ENCODE measurements around the gene SPOCK2.

SPOCK2 gene

DNA sequence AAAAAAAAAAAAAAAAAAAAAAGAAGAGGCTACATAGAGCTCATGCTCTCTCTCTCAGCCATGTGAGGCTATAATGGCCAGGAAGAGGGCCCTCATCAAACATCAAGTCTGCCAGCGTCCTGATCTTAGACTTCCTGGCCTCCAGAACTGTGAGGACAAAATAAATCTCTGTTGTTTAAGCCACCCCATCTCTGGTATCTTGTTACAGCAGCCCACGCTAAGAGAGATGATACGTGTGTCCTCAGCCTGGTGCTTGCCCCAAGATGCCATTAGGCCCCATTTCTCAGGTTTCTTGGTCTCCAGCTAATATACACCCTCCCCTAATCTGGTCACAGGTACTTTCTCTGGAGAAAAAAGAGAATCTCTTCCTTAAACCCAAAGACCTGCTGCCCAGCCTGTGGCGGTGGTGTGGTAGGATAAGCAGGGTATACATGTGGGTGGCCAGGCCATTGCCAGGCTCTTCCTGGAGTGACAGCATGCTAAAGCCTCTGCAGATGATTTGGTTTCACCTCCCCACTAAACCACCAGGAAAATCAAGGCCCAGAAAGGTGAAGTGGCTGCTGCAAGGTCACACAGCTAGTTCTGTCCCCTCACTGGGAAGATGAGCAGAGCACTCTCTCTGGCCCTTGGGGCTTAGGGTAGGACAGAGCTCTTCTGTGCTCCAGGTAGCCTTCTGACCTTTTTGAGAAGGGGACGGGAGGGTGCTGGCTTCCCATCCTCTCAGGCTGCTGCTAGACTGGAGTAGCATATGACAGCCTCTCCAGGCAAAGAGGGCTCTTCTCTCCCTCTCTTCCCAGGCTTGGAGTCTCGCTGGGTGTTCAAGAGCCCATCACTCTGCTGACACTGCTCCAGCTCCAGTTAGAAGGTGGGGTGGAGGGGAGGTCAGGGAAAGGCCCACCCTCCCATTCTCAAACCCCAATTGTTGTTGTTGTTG is 5.2 kb downstream of the SPOCK2 start:
- Histone ChIP-seq H3K36me3 (ENCODE audit: control insufficient read depth, insufficient read depth, low read length) (no peaks in the 10 kb centered on the region), H3K27ac (ENCODE audit: low read depth, low read length) (no peak overlapping the region), H3K27me3 (ENCODE audit: control insufficient read depth, insufficient read depth, low read length) (peaks cover 2% of the 10 kb centered on the region), H3K9ac (ENCODE audit: low read length) (no peak overlapping the region), H3K4me1 (ENCODE audit: control insufficient read depth, insufficient read depth, low read length) (no peaks in the 10 kb centered on the region), H3K4me3 (ENCODE audit: low read length) (no peak overlapping the region)

DNA sequence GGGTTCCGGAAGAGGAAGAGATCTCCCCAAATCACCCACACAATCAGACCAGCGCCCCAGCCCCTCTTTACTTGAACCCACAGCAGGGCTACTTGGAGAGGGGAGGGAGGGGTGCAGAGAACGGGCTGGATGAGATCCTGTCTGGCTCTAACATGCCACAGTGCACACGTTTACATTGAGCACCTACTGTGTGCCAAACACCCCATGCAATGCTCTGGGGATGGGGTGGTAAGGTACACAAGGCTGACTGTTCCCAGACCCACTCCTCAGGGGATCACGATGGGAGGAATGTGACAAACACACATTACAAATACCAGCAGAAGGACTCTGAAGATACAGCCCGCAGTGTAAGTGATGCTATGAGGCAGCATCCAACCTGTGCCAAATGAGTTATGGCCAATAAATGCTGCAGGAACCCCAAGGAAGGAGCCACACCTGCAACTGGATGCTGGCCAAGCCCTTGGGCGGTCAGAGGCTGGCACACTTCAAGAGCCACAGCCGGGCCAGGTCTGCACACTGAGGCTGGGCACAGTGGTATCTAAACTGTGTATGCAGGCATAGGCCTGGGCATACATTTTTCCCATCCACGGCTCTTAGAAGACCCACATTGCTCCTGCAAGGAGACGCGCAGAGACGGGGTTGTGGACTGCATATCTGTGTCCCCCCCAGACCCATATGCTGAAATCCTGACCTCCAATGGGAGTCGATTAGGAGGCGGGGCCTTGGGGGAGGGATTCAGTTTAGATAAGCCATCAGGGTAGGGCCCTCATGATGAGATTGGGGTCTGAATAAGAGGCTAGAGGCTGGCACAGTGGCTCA is 6.4 kb downstream of the SPOCK2 start:
- no peaks in the 10 kb centered on the region for H3K36me3 ChIP-seq (ENCODE audit: control insufficient read depth, insufficient read depth, low read length)
- no peaks in the 10 kb centered on the region for H3K27me3 ChIP-seq (ENCODE audit: control insufficient read depth, insufficient read depth, low read length)
- no peak overlapping the region for H3K4me3 ChIP-seq (ENCODE audit: low read length)
- no peak overlapping the region for H3K9ac ChIP-seq (ENCODE audit: low read length)
- H3K4me1 ChIP-seq (ENCODE audit: control insufficient read depth, insufficient read depth, low read length): no peaks in the 10 kb centered on the region
- no peak overlapping the region for H3K27ac ChIP-seq (ENCODE audit: low read depth, low read length)

DNA sequence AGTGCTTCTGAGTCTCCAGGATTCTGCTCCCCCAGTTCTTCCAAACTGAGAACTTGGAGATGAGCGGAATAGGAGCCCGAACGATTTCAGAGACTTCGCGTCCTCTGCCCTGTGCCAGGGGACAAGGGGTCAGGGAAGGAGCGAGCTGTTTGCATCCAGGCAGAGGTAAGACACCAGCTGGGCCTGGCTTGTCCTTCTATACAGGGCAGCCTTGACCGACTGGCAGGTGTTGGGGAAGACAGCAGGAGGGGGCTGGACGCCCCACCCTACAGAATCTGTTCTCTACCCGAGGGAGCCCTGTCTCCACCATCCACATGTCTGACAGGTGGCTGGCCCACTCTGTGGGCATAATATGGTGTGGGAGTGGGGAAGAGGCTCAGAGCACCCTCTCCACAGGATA is 7.1 kb downstream of the SPOCK2 start:
- H3K4me1 ChIP-seq (ENCODE audit: control insufficient read depth, insufficient read depth, low read length): no peaks in the 10 kb centered on the region
- H3K4me3 ChIP-seq (ENCODE audit: low read length): no peak overlapping the region
- no peak overlapping the region for H3K27ac ChIP-seq (ENCODE audit: low read depth, low read length)
- no peaks in the 10 kb centered on the region for H3K27me3 ChIP-seq (ENCODE audit: control insufficient read depth, insufficient read depth, low read length)
- no peak overlapping the region for H3K9ac ChIP-seq (ENCODE audit: low read length)
- no peaks in the 10 kb centered on the region for H3K36me3 ChIP-seq (ENCODE audit: control insufficient read depth, insufficient read depth, low read length)

DNA sequence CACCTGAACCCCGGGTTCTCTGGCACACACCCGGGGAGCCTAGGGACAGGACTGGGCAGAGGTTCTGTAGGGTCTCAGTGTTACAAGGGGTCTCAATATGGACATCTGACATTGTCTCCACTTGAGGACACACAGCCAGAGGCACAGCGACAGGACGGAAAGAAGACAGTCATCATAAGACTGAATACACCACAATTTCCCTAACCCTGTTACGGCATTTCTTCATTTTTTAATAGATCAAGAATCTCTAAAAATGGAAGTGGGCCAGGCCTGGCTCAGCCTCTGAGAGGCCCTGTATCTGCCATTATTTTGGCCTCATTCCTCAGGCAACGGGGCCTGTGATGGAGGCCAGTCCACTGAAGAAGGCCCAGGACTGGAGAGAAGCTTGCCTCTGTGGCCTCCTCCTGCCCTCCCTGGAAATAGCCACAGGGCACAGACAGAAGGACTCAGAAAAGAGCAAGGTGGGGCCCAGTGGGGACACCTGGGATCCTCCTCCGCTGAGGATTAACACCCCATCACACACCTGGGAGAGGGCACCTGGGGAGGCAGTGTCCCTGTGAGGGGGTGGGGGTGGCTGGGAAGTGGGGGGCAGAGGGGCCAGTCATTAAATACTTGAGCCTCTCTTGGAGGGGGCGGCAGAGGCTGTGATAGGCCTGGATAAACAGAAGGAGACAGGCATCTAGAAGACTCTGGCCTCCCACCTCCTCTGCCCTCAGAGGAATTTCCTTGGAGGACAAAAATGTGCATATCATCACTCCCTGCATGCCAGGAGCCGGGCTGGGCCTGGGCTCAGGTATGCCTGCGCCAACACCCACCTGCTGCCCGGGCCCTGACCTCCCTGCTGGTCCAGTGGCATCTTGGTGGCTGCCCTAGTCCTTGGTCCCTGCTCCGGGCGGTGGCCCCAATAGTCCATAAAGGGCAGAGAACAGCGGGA is 8.0 kb downstream of the SPOCK2 start:
- Histone ChIP-seq H3K4me1 (ENCODE audit: control insufficient read depth, insufficient read depth, low read length) (no peaks in the 10 kb centered on the region), H3K27me3 (ENCODE audit: control insufficient read depth, insufficient read depth, low read length) (no peaks in the 10 kb centered on the region), H3K36me3 (ENCODE audit: control insufficient read depth, insufficient read depth, low read length) (no peaks in the 10 kb centered on the region), H3K27ac (ENCODE audit: low read depth, low read length) (no peak overlapping the region), H3K9ac (ENCODE audit: low read length) (no peak overlapping the region), H3K4me3 (ENCODE audit: low read length) (no peak overlapping the region)

DNA sequence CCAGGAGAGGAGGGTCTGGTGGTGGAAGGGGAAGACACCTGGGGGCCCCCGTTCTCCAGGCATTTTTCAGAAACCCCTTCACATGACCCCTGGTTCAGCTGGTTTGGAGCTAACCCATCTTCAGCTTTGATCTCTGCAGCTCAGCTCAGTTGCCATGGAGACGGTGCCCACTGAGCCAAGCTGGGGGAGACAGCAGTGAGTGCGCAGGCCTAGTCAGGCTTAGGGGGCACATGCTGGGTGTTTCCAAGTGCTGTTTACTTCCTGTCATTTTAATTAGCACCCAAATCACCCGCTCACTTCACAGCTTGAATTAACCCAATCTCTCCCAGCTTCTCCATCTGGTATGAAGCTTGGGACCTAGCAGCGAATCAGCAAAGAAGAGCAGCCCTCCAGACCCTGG is 9.0 kb downstream of the SPOCK2 start:
- H3K27me3 ChIP-seq (ENCODE audit: control insufficient read depth, insufficient read depth, low read length): no peaks in the 10 kb centered on the region
- H3K27ac ChIP-seq (ENCODE audit: low read depth, low read length): no peak overlapping the region
- no peaks in the 10 kb centered on the region for H3K4me1 ChIP-seq (ENCODE audit: control insufficient read depth, insufficient read depth, low read length)
- H3K4me3 ChIP-seq (ENCODE audit: low read length): no peak overlapping the region
- no peak overlapping the region for H3K9ac ChIP-seq (ENCODE audit: low read length)
- H3K36me3 ChIP-seq (ENCODE audit: control insufficient read depth, insufficient read depth, low read length): no peaks in the 10 kb centered on the region

- H3K36me3 ChIP-seq (ENCODE audit: control insufficient read depth, insufficient read depth, low read length): no peaks in the 10 kb centered on the region
- H3K27me3 ChIP-seq (ENCODE audit: control insufficient read depth, insufficient read depth, low read length): no peaks in the 10 kb centered on the region
- H3K9ac ChIP-seq (ENCODE audit: low read length): no peak overlapping the region
- H3K27ac ChIP-seq (ENCODE audit: low read depth, low read length): no peak overlapping the region
- no peak overlapping the region for H3K4me3 ChIP-seq (ENCODE audit: low read length)
- no peaks in the 10 kb centered on the region for H3K4me1 ChIP-seq (ENCODE audit: control insufficient read depth, insufficient read depth, low read length)
These were observed 10.9 kb downstream of the SPOCK2 start for GRCh38 chr10:72077275-72077990.

GRCh38 chr10:72076756-72077155 is 11.6 kb downstream of the SPOCK2 start:
- Histone ChIP-seq H3K4me3 (ENCODE audit: low read length) (no peak overlapping the region), H3K27me3 (ENCODE audit: control insufficient read depth, insufficient read depth, low read length) (no peaks in the 10 kb centered on the region), H3K9ac (ENCODE audit: low read length) (no peak overlapping the region), H3K4me1 (ENCODE audit: control insufficient read depth, insufficient read depth, low read length) (no peaks in the 10 kb centered on the region), H3K36me3 (ENCODE audit: control insufficient read depth, insufficient read depth, low read length) (no peaks in the 10 kb centered on the region), H3K27ac (ENCODE audit: low read depth, low read length) (no peak overlapping the region)

DNA sequence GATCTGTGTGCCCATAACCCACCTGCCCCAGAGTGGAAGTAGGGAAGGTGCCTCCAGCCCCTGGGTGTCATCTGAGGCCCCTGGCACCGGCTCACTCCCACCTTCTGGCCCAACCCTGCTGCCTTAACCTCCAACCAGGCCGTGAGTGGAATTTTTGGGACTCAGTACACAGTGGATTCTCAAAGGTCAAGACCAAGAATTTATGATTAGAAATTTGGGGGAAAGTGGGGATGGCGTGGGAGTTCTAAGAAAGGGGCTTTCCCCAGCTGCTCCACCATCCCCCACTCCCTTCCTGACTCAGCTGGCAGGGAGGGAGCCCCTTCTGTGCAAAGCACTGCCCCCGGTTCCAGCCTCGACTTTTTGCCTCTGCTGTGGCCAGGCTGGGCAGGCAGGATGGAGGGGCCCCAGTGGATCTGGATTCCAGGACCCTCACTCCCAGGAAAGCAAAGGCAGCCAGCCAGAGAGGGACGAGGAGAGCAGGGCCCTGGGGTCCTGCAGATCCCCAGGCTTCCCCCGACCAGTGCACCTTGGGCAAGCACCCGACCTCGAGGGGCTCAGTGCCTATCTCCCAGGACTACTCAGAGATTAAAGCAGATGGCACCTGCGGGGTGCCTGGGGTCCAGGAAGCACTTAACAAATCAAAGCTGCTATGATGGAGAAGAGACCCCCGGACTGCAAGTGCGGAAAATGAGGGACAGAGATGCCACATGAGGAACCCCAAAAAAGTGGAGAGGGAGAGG is 12.8 kb downstream of the SPOCK2 start:
- no peaks in the 10 kb centered on the region for H3K36me3 ChIP-seq (ENCODE audit: control insufficient read depth, insufficient read depth, low read length)
- no peak overlapping the region for H3K9ac ChIP-seq (ENCODE audit: low read length)
- no peak overlapping the region for H3K27ac ChIP-seq (ENCODE audit: low read depth, low read length)
- H3K4me1 ChIP-seq (ENCODE audit: control insufficient read depth, insufficient read depth, low read length): no peaks in the 10 kb centered on the region
- no peak overlapping the region for H3K4me3 ChIP-seq (ENCODE audit: low read length)
- H3K27me3 ChIP-seq (ENCODE audit: control insufficient read depth, insufficient read depth, low read length): no peaks in the 10 kb centered on the region

DNA sequence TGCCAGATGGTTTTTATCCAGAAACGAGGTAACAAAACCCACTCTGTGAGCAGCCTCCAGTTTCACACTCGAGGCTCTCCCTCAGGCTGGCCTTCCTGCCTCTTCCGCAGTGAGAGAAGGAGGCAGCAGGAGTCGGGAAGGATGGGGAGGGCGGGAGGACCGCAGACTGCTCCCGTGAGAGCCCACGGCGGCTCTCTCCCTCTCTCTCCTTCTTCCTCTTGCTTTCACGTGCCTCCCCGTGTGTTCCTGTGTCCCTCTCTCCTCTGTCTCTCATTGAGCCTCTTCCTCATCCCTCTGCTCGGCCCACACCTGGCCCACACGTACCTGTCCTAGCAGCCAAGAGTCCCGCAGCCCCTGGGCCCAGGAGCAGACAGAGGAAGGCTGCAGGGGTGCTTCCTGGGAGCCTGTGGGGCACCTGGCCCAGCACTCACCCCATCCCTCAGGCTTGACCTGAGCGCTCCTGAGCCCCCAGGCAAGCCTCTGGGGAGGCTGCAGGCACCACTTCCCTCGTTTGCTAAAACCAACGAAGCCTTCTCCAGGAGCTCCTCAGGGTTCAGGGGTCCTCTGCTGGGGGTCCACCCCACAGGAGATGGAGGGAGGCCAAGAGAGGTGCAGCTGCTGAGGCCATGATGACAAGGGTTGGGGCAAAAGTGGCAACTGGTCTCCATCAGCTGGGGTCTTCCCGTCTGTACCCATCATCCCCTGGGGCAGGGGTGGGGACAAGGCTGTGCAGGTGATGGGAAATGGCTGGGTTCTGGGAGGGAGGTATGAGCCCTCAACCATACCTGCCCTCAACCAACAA is 13.6 kb downstream of the SPOCK2 start:
- Histone ChIP-seq H3K27me3 (ENCODE audit: control insufficient read depth, insufficient read depth, low read length) (no peaks in the 10 kb centered on the region), H3K27ac (ENCODE audit: low read depth, low read length) (no peak overlapping the region), H3K4me1 (ENCODE audit: control insufficient read depth, insufficient read depth, low read length) (no peaks in the 10 kb centered on the region), H3K4me3 (ENCODE audit: low read length) (no peak overlapping the region), H3K36me3 (ENCODE audit: control insufficient read depth, insufficient read depth, low read length) (no peaks in the 10 kb centered on the region), H3K9ac (ENCODE audit: low read length) (no peak overlapping the region)

DNA sequence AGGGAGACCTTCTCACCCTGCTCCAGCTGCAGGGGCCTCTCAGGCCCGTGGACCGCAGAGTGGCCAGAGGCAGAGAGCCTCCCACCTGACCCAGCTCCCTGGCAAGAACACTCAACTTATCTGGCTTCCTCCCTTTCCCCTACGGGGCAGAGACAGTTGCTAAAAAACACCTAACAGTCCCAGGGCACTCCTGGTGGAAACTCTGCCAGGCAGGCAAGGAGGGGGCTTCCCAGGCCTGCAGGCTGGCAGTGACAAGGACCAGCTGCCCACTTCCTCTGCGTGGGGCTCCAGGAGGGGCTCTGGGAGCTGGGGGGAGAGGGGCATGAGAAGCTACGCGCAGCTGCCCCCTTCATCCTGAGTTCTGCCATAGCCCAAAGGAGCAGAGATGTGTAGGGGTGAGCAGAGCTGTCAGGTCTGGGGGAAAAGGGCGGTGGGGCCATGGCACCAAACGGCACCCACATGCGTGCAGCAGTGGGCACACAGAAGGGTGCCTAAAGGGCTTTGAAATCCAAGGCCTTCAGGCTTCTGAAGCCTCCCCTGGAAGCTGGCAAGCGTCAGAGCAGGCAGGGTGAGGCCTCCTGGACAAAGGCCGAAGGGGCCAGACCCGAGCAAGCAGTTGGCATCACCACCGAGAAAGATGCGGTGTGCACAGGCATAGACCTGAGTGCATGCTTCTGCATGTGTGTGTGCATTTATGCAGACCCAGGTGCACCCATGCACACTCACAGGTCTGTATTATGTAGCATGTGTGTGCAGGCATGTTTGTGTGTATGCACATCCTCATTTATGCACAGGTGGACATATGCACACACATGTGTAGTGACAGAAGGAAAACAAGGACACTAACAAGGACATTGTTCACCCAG is 14.4 kb downstream of the SPOCK2 start:
- no peak overlapping the region for H3K4me3 ChIP-seq (ENCODE audit: low read length)
- H3K27ac ChIP-seq (ENCODE audit: low read depth, low read length): no peak overlapping the region
- no peaks in the 10 kb centered on the region for H3K27me3 ChIP-seq (ENCODE audit: control insufficient read depth, insufficient read depth, low read length)
- H3K9ac ChIP-seq (ENCODE audit: low read length): no peak overlapping the region
- H3K4me1 ChIP-seq (ENCODE audit: control insufficient read depth, insufficient read depth, low read length): no peaks in the 10 kb centered on the region
- H3K36me3 ChIP-seq (ENCODE audit: control insufficient read depth, insufficient read depth, low read length): no peaks in the 10 kb centered on the region

Data from rectal smooth muscle tissue (tissue), 1 donor.